Measurements from ENCODE around the gene PCDH19.

DNA sequence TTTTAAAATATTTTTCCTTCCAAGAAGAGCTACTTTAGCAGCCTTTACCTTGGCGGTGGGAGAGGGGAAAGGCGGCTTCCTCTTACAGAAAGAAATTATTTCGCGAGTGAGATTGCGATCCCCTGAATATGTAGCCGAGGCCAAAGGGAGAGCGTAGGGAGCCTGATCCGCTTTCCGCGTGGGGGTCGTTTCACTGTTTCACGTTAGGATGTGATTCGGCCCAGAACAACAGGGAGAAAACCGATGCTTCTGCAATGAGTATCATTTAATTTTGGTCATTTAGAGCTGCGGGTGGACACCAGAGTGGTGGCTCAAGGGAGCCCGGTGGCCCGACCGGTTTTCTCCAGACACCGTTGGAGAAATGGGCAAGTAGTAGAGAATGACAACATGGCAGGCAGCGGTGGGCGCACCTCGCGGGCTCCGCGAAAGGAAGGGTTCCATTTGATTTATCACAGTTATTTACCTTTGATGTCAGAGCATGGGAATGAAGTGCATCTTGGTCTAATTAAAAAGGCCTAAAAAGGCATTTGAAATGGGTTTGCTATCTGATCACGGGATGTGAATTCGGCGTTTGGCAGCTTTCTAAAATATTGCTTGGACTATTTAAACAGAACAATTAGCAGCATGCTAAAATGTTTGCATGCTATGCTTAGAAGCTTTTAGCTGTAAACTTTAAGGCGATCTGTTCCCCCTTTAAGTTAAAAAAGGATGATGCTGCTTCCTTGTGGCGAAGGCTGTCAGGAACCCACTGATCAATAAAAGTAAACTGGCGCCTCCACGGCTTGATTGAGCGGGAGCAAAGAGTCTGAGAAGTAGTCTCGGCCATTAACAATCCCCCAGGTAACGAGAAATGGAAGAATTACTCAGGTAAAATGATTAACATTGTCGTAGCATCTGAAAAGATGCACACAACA is 2.0 kb upstream of the PCDH19 start:
- TF ChIP-seq CTCF (IDR thresholded peaks at IDR 0.05) (no peak), POLR2AphosphoS5 (IDR thresholded peaks at IDR 0.05) (no peak), POLR2A (IDR thresholded peaks at IDR 0.05) (no peak)
